ENCODE measurements around the gene PTAFR. TPM values are rescaled to one million over a fixed set of nuclear protein-coding genes. Genes with fewer than 3 reads are reported as not detected.

Gene PTAFR
- total RNA-seq, 4 donors from 2014 or later = 2.0 to 51.7 (median 4.2) TPM

GRCh38 chr1:28194326-28195035 lies 18.0 kb upstream of the PTAFR start:
- no peak overlapping the region for H3K4me3 ChIP-seq
- WGBS, 2 donors (ENCODE audit: low coverage in 1 of 2) = 86 to 100% methylated on average over 1 to 8 of the region's 8 CpGs
- H3K4me1 ChIP-seq = peaks cover 3 to 9% (median 4%) of the 10 kb centered on the region in 4 donors
- intact Hi-C loops (cut with DNase I; ENCODE audit: low total_unique reads) = no loop called here
- H3K27ac ChIP-seq = no peak overlapping the region
- in situ Hi-C loops (cut with MboI; ENCODE audit: low pct_ligation_motif_present in 1 of 4, low pct_unique_long_range_greater_than_20kb in 1 of 4, low sequenced_read_pairs in 3 of 4) = loop anchor here in 1 of 4 donors (10.0 kb wide), 1 partner anchor 100 kb away; no protein-coding TSS in a partner anchor
- TF ChIP-seq, protein P1, sequence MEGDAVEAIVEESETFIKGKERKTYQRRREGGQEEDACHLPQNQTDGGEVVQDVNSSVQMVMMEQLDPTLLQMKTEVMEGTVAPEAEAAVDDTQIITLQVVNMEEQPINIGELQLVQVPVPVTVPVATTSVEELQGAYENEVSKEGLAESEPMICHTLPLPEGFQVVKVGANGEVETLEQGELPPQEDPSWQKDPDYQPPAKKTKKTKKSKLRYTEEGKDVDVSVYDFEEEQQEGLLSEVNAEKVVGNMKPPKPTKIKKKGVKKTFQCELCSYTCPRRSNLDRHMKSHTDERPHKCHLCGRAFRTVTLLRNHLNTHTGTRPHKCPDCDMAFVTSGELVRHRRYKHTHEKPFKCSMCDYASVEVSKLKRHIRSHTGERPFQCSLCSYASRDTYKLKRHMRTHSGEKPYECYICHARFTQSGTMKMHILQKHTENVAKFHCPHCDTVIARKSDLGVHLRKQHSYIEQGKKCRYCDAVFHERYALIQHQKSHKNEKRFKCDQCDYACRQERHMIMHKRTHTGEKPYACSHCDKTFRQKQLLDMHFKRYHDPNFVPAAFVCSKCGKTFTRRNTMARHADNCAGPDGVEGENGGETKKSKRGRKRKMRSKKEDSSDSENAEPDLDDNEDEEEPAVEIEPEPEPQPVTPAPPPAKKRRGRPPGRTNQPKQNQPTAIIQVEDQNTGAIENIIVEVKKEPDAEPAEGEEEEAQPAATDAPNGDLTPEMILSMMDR (IDR thresholded peaks at IDR 0.05) = no peak
- TF ChIP-seq POLR2AphosphoS5 (IDR thresholded peaks at IDR 0.05) (no peak), POLR2A (IDR thresholded peaks at IDR 0.05) (no peak), EP300 (IDR thresholded peaks at IDR 0.05; ENCODE audit: low read depth) (no peak)
- no peaks in the 10 kb centered on the region for H3K27me3 ChIP-seq
- DNase-seq = no peak
- H3K36me3 ChIP-seq = peaks cover 0 to 8% (median 4%) of the 10 kb centered on the region in 4 donors
- H3K9me3 ChIP-seq = no peaks in the 10 kb centered on the region

- no peak overlapping the region for H3K4me3 ChIP-seq
- peaks cover 0 to 8% (median under 1%) of the 10 kb centered on the region in 4 donors for H3K36me3 ChIP-seq
- intact Hi-C loops (cut with DNase I; ENCODE audit: low total_unique reads) (no loop called here), in situ Hi-C loops (cut with MboI; ENCODE audit: low pct_ligation_motif_present in 1 of 4, low pct_unique_long_range_greater_than_20kb in 1 of 4, low sequenced_read_pairs in 3 of 4) (loop anchor here in 1 of 4 donors (10.0 kb wide), 1 partner anchor 99 kb away; no protein-coding TSS in a partner anchor)
- H3K4me1 ChIP-seq = peaks cover 0 to 3% (median 0%) of the 10 kb centered on the region in 4 donors
- DNase-seq = no peak
- TF ChIP-seq, protein P1 (IDR thresholded peaks at IDR 0.05) = no peak
- TF ChIP-seq EP300 (IDR thresholded peaks at IDR 0.05; ENCODE audit: low read depth) (no peak), POLR2AphosphoS5 (IDR thresholded peaks at IDR 0.05) (no peak), POLR2A (IDR thresholded peaks at IDR 0.05) (no peak)
- no peak overlapping the region for H3K27ac ChIP-seq
- no peaks in the 10 kb centered on the region for H3K9me3 ChIP-seq
- no peaks in the 10 kb centered on the region for H3K27me3 ChIP-seq
- WGBS, 2 donors (ENCODE audit: low coverage in 1 of 2) = 82% methylated on average over 5 of the region's 8 CpGs; no CpG with 5 or more reads in 1 of the 2 donors
Observed at GRCh38 chr1:28193701-28194161, 17.2 kb upstream of the PTAFR start.

- H3K36me3 ChIP-seq = no peaks in the 10 kb centered on the region
- DNase-seq = no peak
- H3K4me3 ChIP-seq = no peak overlapping the region
- no peak overlapping the region for H3K27ac ChIP-seq
- in situ Hi-C loops (cut with MboI; ENCODE audit: low pct_ligation_motif_present in 1 of 4, low pct_unique_long_range_greater_than_20kb in 1 of 4, low sequenced_read_pairs in 3 of 4) (loop anchor here in 1 of 4 donors (10.0 kb wide), 1 partner anchor 96 kb away; no protein-coding TSS in a partner anchor), intact Hi-C loops (cut with DNase I; ENCODE audit: low total_unique reads) (no loop called here)
- no peak for TF ChIP-seq EP300 (IDR thresholded peaks at IDR 0.05; ENCODE audit: low read depth)
- TF ChIP-seq POLR2AphosphoS5 (IDR thresholded peaks at IDR 0.05) = no peak
- TF ChIP-seq, protein P1 (IDR thresholded peaks at IDR 0.05) = no peak
- TF ChIP-seq POLR2A (IDR thresholded peaks at IDR 0.05) = no peak
- WGBS, 2 donors (ENCODE audit: low coverage in 1 of 2) = 80 to 82% methylated on average over 5 to 12 of the region's 12 CpGs
- H3K9me3 ChIP-seq = no peaks in the 10 kb centered on the region
- H3K4me1 ChIP-seq = no peaks in the 10 kb centered on the region
- H3K27me3 ChIP-seq = no peaks in the 10 kb centered on the region
Observed at GRCh38 chr1:28190996-28191645, 14.6 kb upstream of the PTAFR start.

GRCh38 chr1:28190337-28190979 lies 14.0 kb upstream of the PTAFR start:
- in situ Hi-C loops (cut with MboI; ENCODE audit: low pct_ligation_motif_present in 1 of 4, low pct_unique_long_range_greater_than_20kb in 1 of 4, low sequenced_read_pairs in 3 of 4) (loop anchor here in 1 of 4 donors (10.0 kb wide), 1 partner anchor 96 kb away; no protein-coding TSS in a partner anchor), intact Hi-C loops (cut with DNase I; ENCODE audit: low total_unique reads) (no loop called here)
- DNase-seq = no peak
- Histone ChIP-seq H3K27me3 (no peaks in the 10 kb centered on the region), H3K36me3 (no peaks in the 10 kb centered on the region), H3K4me1 (no peaks in the 10 kb centered on the region), H3K9me3 (no peaks in the 10 kb centered on the region), H3K27ac (no peak overlapping the region), H3K4me3 (no peak overlapping the region)
- TF ChIP-seq EP300 (IDR thresholded peaks at IDR 0.05; ENCODE audit: low read depth) (no peak), POLR2AphosphoS5 (IDR thresholded peaks at IDR 0.05) (no peak), POLR2A (IDR thresholded peaks at IDR 0.05) (no peak)
- TF ChIP-seq, protein P1 (IDR thresholded peaks at IDR 0.05) = no peak
- 52 to 62% methylated on average over 2 to 3 of the region's 3 CpGs for WGBS, 2 donors (ENCODE audit: low coverage in 1 of 2)
